SK-N-MC (cell line): ENCODE results near the gene TMIGD1.
A peak's percentile ranks its signal among the peaks of the same experiment; 100 is the strongest.

Source experiments
- DNase-seq: peaks from one replicate; pipeline ENCODE4 v3.0.0-alpha.2; 2011; ENCODE audit warnings: low read depth, low spot score
- H3K27ac ChIP-seq: fragments of 200-600 bp; sonication (generic); 2 replicates; pipeline ENCODE4 v1.5.1; 2016; ENCODE audit warnings: mixed run types
- H3K36me3 ChIP-seq: fragments of 200-600 bp; sonication (generic); 2 replicates; pipeline ENCODE4 v1.6.1; 2017; ENCODE audit warnings: antibody characterized with exemption, low read length, mixed read lengths; ENCODE audit not compliant: insufficient read depth
- H3K4me3 ChIP-seq: fragments of 200-600 bp; sonication (generic); 2 replicates; pipeline ENCODE4 v1.5.1; 2016
- H3K9ac ChIP-seq: fragments of 200-600 bp; sonication (generic); 2 replicates; pipeline ENCODE4 v1.8.0; 2017; ENCODE audit warnings: mixed run types, mixed read lengths; ENCODE audit not compliant: insufficient read length
- H3K9me3 ChIP-seq: fragments of 200-600 bp; sonication (generic); 2 replicates; pipeline ENCODE4 v1.6.1; 2017; ENCODE audit warnings: low read depth, mild to moderate bottlenecking, antibody characterized with exemption, low read length, moderate library complexity, mixed read lengths
- EZH2 ChIP-seq: fragments of 200-600 bp; sonication (generic); IDR thresholded peaks from one replicate; pipeline ENCODE4 v1.6.1; 2017; ENCODE audit warnings: antibody characterized with exemption
- FOXP2 ChIP-seq: optimal IDR thresholded peaks from 2 replicates; pipeline ENCODE3; 2011; ENCODE audit warnings: mild to moderate bottlenecking, moderate library complexity; ENCODE audit not compliant: insufficient read depth; ENCODE audit errors: extremely low read length, control extremely low read depth
- POLR2AphosphoS5 ChIP-seq: IDR thresholded peaks from 2 replicates; pipeline ENCODE4 v1.6.1; 2012; ENCODE audit warnings: mild to moderate bottlenecking, low read depth, low read length, borderline replicate concordance

Gene TMIGD1

DNA sequence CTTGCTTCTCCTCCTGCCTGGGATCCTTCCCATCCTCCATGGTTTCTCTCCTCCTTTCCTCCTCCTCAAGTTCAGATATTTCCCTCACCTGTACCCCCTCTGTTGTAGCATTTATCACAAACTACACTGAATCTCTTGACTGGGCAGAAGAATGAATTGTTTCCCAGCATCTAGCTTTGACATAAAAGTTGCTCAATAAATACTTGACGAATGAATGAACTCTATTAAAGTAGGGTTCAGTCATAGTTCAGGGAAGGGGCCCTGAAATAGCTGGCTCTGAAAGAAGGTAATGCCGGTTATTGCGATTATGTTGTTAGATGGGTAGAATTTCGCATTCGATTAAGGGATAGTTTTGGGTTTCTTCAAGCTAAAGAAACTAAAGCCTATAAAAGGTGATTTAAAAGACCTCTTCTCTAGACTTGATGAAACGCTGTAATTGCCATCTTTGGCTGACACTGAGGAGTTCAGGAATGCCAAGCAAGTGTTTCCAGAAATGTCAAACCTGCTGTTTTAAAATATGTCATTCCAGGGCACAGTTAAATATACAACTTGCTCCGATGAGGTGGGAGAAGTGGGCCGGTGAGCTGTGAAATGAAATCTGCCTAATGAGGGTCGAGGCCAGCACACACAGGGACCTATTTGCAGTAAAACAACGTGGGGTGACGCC lies 43.9 kb upstream of the TMIGD1 start:
- no peak overlapping the region for H3K27ac ChIP-seq
- H3K9ac ChIP-seq = no peak overlapping the region

DNA sequence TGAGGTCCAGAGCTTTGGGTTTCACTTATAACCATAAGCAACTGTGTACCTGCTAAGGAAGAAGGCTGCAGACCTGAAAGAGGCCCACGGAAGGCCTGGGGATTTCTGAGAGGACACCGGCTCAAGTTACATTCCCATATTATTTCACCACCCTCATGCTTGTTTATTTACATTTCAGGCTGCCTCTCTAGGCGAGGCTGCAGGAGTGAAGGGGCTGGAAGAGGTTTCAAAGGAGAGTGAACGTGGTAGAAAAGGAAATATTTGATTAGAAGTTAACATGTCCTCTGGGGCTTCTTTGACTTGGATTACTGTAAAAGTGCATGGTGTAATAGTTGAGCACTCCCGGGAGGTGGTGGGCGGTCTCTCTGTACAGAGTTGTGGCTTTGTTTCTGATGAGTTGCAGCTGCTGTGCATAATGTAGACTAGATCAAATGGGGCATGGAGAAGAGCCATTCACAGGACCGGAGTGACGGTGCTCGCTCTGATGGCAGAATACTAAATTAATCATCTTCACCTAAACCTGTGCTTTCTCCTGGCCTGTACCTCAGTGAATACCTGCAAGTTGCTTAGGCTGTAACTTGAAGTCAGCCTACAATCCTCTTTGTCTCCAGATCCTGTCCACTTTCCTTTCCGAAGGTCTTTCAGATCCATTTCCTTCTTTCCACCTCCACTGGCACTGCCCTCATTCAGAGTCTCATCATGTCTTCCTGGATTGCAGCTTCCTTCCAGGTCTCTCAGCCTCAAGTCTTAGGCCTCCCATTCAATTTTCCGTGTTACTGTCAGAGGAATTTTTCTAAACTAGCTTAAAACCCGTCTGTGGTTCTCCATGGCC lies 43.0 kb upstream of the TMIGD1 start:
- Histone ChIP-seq H3K4me3 (peak overlapping the region; percentile 68), H3K27ac (no peak overlapping the region; the same call in 1 of the 2 replicates), H3K9me3 (no peaks in the 10 kb centered on the region), H3K36me3 (no peaks in the 10 kb centered on the region), H3K9ac (no peak overlapping the region)
- no peak for TF ChIP-seq EZH2
- TF ChIP-seq FOXP2 = peak; percentile 73
- TF ChIP-seq POLR2AphosphoS5 = peak; percentile 41; the same call in 1 of the 2 replicates
- peak; percentile 75 for DNase-seq

More for the DNA sequence above, 43.9 kb upstream of the TMIGD1 start:
- no peak for DNase-seq
- TF ChIP-seq POLR2AphosphoS5 (no peak), EZH2 (no peak), FOXP2 (no peak)
- Histone ChIP-seq H3K9me3 (no peaks in the 10 kb centered on the region), H3K36me3 (no peaks in the 10 kb centered on the region), H3K4me3 (peak overlapping the region; percentile 90; the same call in 1 of the 2 replicates)

DNA sequence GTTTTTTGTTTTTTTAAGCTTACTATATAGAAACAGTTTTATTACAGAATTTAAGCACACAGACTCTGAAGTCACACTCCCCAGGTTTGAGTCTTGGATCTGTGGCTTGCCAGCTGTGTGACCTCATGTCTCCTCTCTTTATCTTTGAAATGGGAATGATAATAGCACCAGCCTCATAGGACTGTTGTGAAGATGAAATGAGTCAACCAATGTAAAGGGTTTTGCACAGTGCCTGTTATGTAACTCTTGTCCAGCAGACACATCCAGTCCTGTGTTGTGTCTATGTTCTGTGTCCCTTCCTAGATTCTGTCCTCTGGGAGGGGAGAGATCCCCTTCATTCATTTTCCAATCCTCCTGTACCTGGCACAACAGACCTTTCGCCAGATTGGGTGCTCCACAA lies 41.8 kb upstream of the TMIGD1 start:
- DNase-seq = no peak
- Histone ChIP-seq H3K4me3 (no peak overlapping the region), H3K27ac (no peak overlapping the region), H3K36me3 (no peaks in the 10 kb centered on the region), H3K9me3 (no peaks in the 10 kb centered on the region), H3K9ac (no peak overlapping the region)
- TF ChIP-seq EZH2 (no peak), POLR2AphosphoS5 (no peak), FOXP2 (no peak)

DNA sequence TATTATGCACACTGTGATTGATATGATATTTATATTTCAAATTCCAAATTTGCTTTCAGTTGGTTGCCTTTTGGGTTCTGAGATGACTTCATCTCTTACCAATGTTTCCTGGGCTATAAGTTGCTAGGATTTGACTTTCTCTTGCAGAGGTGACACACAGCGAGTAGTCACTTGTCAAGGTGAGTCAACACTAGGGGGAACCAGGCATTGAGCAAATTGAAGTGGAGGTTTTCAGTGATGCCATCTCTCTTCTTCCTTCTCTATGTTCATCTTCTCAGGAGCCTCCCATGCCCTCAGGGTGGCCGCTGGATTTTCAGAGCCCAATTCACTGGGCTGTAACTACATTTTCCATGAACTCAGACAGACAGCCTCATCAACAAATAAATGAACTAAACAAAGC lies 38.9 kb upstream of the TMIGD1 start:
- Histone ChIP-seq H3K4me3 (no peak overlapping the region), H3K9ac (no peak overlapping the region), H3K9me3 (no peaks in the 10 kb centered on the region), H3K27ac (no peak overlapping the region), H3K36me3 (no peaks in the 10 kb centered on the region)
- TF ChIP-seq EZH2 = no peak
- no peak for DNase-seq

DNA sequence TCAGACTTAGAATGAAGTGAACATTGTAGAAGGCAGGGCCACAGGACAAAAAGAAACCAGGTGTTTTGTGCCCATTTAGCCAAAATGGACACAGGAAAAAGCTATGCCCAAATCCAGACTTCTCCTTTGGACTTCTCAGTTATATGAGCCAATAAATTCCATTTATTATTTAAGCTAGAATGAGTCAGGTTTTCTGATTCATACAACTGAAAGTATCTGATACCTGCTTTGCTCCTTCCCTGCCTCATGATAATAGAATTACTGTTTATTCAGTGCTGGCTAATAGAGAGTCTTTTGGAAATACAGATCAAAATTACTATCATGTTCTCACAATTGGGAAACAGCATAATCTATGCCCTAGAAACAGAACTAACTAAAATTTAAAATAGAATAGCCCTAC lies 36.1 kb upstream of the TMIGD1 start:
- H3K4me3 ChIP-seq = no peak overlapping the region
- no peak overlapping the region for H3K27ac ChIP-seq
- TF ChIP-seq FOXP2 (no peak), EZH2 (no peak), POLR2AphosphoS5 (no peak)
- no peaks in the 10 kb centered on the region for H3K36me3 ChIP-seq
- H3K9me3 ChIP-seq = no peaks in the 10 kb centered on the region
- H3K9ac ChIP-seq = no peak overlapping the region
- no peak for DNase-seq

DNA sequence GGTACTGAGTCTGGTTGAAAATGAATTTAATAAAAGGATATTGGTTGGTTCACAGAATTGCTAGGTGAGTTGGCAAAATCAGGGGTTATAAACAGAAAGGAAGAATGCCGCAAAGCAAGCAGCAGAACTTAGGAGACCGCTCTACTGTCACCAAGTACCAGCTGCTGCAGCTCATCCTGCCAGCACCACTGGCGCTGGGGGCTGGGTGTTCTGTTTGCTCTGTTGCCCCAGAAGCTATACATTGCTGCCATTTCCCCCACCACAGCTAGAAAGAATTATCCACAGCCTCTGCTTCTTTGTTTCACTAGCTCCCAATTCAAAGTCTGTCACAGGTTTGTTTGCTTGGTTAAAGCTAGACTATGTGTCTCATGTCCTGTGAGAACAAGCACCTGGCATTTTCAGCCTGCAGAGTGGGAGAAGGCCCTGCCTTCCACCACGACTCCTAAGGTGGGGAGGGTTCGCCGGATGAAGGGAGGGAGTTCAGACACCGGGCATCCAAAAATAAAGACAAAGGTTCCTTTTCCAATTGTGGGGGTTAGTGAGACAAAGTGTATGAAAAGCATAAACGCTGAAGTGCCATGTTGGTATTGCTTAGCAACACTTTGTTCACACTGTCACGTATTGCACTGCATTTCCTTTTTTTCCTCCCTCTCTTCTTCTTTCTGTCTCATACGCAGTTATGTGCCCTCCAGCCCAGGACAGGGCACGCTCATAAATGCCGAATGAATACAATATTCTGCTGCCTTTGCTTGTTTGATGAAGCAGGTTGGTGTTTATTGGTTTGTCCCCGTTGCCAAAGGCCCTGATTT lies 35.3 kb upstream of the TMIGD1 start:
- TF ChIP-seq POLR2AphosphoS5 = no peak
- TF ChIP-seq FOXP2 = no peak
- no peak for TF ChIP-seq EZH2
- H3K9ac ChIP-seq = no peak overlapping the region
- no peaks in the 10 kb centered on the region for H3K36me3 ChIP-seq
- H3K9me3 ChIP-seq = no peaks in the 10 kb centered on the region
- no peak overlapping the region for H3K4me3 ChIP-seq
- H3K27ac ChIP-seq = no peak overlapping the region
- no peak for DNase-seq

DNA sequence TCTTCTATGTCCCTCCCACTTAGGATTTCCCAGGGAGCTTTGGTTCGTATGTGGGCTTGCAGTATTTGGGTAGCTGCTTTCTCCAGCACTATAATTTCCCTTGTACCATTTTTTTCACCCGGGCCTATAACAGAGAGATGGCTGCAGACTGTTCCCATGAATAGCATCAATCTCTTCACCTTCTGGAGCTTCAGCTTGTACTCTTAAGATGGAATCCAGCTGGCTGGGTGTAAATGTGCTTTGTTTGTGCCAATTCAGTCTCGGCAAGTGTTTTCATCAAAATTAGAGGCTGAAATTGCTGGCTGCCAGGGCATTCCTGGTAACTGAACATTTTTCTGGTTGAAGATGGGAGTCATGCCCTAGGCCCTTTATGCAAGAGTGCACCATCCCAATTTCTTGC lies 32.7 kb upstream of the TMIGD1 start:
- DNase-seq = no peak
- Histone ChIP-seq H3K9ac (no peak overlapping the region), H3K27ac (no peak overlapping the region), H3K9me3 (peaks cover 5% of the 10 kb centered on the region; the same call in 1 of the 2 replicates), H3K4me3 (no peak overlapping the region), H3K36me3 (no peaks in the 10 kb centered on the region)
- no peak for TF ChIP-seq FOXP2
- TF ChIP-seq POLR2AphosphoS5 = no peak
- no peak for TF ChIP-seq EZH2

DNA sequence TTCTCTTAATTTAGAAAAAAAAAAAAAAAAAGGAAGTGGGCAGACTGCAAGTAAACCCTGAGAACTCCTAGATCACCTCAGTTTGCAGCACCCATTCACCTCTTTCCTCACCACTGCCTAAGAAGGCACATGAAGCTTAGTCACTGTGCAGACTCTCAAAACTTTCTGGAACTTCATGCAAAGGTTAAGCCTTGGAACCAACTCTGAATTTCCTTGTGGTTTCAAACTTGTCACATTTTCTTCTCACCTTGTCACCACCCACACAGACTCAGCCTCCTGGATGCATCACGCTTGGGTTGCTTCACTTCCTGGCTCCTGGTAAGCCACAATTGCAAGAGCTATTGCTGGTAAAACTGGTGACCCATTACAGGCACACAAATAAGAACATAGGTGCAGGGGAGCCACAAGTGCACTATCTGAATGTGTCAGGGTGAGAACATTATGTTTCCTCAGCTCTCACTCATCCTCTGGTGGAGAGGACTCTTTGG lies 29.9 kb upstream of the TMIGD1 start:
- TF ChIP-seq POLR2AphosphoS5 (no peak), EZH2 (no peak), FOXP2 (no peak)
- Histone ChIP-seq H3K27ac (no peak overlapping the region), H3K4me3 (no peak overlapping the region), H3K9ac (no peak overlapping the region), H3K9me3 (peaks cover 5% of the 10 kb centered on the region; the same call in 1 of the 2 replicates), H3K36me3 (no peaks in the 10 kb centered on the region)
- DNase-seq = no peak
